ENCODE data around the gene PDSS2. TPM values are rescaled to one million over a fixed set of nuclear protein-coding genes. Genes with fewer than 3 reads are reported as not detected.
"Not testable (repeated sequence)": the region's sequence is repeated elsewhere in the genome, so short reads cannot be mapped to it uniquely, and the experiment has no call there.

PDSS2 gene
- polyA plus RNA-seq, 1 of the 3 experiments (the other 2 are of a cell fraction): 5.6 TPM

- WGBS (ENCODE audit: low lambda C conversion rate): no CpG with 5 or more reads among the region's 26 CpGs
- H3K4me3 ChIP-seq (ENCODE audit: low read depth in 2 of 2, low read length in 1 of 2); H3K9me2 ChIP-seq; H3F3A ChIP-seq (replicated peaks; ENCODE audit: insufficient read depth); H3K36me3 ChIP-seq (replicated peaks in 1 of 2; ENCODE audit: control insufficient read depth in 1 of 2, insufficient read depth in 2 of 2, low read length in 1 of 2); H3K79me2 ChIP-seq (ENCODE audit: insufficient read depth); CTCF ChIA-PET; H3K9me3 ChIP-seq; H3K9ac ChIP-seq; H3K27ac ChIP-seq (ENCODE audit: low read depth in 2 of 2, low read length in 1 of 2); DNase-seq; POLR2A ChIA-PET; H3K4me2 ChIP-seq; H2AFZ ChIP-seq (ENCODE audit: low read depth); H3K27me3 ChIP-seq (ENCODE audit: insufficient read depth); H4K20me1 ChIP-seq (ENCODE audit: insufficient read depth); H3K4me1 ChIP-seq (ENCODE audit: control insufficient read depth in 1 of 2, insufficient read depth in 2 of 2, low read depth in 1 of 2, low read length in 1 of 2): not testable (repeated sequence)
Measured at GRCh38 chr6:107364173-107364572, 95.2 kb downstream of the PDSS2 start.

- 89% methylated on average over 3 of the region's 5 CpGs for WGBS (ENCODE audit: low lambda C conversion rate)
- no peaks in the 10 kb centered on the region for H3K27me3 ChIP-seq (ENCODE audit: insufficient read depth)
- H2AFZ ChIP-seq (ENCODE audit: low read depth): no peak overlapping the region
- no peaks in the 10 kb centered on the region; the same call in 1 of the 2 replicates for H3K79me2 ChIP-seq (ENCODE audit: insufficient read depth)
- H3K9ac ChIP-seq: no peak overlapping the region
- H3F3A ChIP-seq (replicated peaks; ENCODE audit: insufficient read depth): no peaks in the 10 kb centered on the region
- H3K27ac ChIP-seq (ENCODE audit: low read depth in 2 of 2, low read length in 1 of 2): no peak overlapping the region
- no peaks in the 10 kb centered on the region for H3K36me3 ChIP-seq (replicated peaks in 1 of 2; ENCODE audit: control insufficient read depth in 1 of 2, insufficient read depth in 2 of 2, low read length in 1 of 2)
- TF ChIP-seq MAX (IDR thresholded peaks at IDR 0.05; ENCODE audit: low read depth) (no peak), CHD2 (IDR thresholded peaks at IDR 0.05; ENCODE audit: low read length, partially characterized antibody) (no peak), FOXM1 (IDR thresholded peaks at IDR 0.05; ENCODE audit: low read depth) (no peak), TCF12 (IDR thresholded peaks at IDR 0.05) (no peak), PBX3 (IDR thresholded peaks at IDR 0.05) (no peak)
- H3K9me2 ChIP-seq: no peaks in the 10 kb centered on the region
- CTCF ChIA-PET: interaction anchor here (0.6 to 1.7 kb wide), 2 partner anchors 12 to 33 kb away, joined by 3 to 4 read pairs; no protein-coding TSS in a partner anchor
- H3K4me3 ChIP-seq (ENCODE audit: low read depth in 2 of 2, low read length in 1 of 2): no peak overlapping the region
- DNase-seq: no peak
- no peaks in the 10 kb centered on the region; a peak in 1 of 4 replicates for H3K4me1 ChIP-seq (ENCODE audit: control insufficient read depth in 1 of 2, insufficient read depth in 2 of 2, low read depth in 1 of 2, low read length in 1 of 2)
- no peak overlapping the region for H3K4me2 ChIP-seq
- H3K9me3 ChIP-seq: peaks cover 4% of the 10 kb centered on the region; the same call in 1 of the 2 replicates
- POLR2A ChIA-PET: no interaction called here
- H4K20me1 ChIP-seq (ENCODE audit: insufficient read depth): no peaks in the 10 kb centered on the region
Measured at GRCh38 chr6:107361753-107362604, 97.4 kb downstream of the PDSS2 start.

- DNase-seq: no peak
- no peaks in the 10 kb centered on the region for H3K9me2 ChIP-seq
- H3K27ac ChIP-seq (ENCODE audit: low read depth in 2 of 2, low read length in 1 of 2): no peak overlapping the region
- ChIA-PET POLR2A (no interaction called here), CTCF (interaction anchor here (0.9 kb wide), 1 partner anchor 179 kb away, joined by 3 read pairs; no protein-coding TSS in a partner anchor)
- TF ChIP-seq IRF3 (IDR thresholded peaks at IDR 0.05; ENCODE audit: low read depth, low read length) (no peak), RAD21 (IDR thresholded peaks at IDR 0.05; ENCODE audit: low read length) (no peak), JUND (IDR thresholded peaks at IDR 0.05) (no peak), RCOR1 (IDR thresholded peaks at IDR 0.05; ENCODE audit: low read length) (no peak), FOSL2 (IDR thresholded peaks at IDR 0.05; ENCODE audit: borderline replicate concordance, low read depth) (no peak), REST (IDR thresholded peaks at IDR 0.05; ENCODE audit: low read depth, low read length) (no peak), GABPA (IDR thresholded peaks at IDR 0.05; ENCODE audit: low read depth) (no peak), PBX3 (IDR thresholded peaks at IDR 0.05) (no peak)
- H3K4me2 ChIP-seq: no peak overlapping the region
- H3K4me3 ChIP-seq (ENCODE audit: low read depth in 2 of 2, low read length in 1 of 2): no peak overlapping the region
- no peaks in the 10 kb centered on the region for H4K20me1 ChIP-seq (ENCODE audit: insufficient read depth)
- no peaks in the 10 kb centered on the region; the same call in 1 of the 2 replicates for H3K79me2 ChIP-seq (ENCODE audit: insufficient read depth)
- no peaks in the 10 kb centered on the region for H3K36me3 ChIP-seq (replicated peaks in 1 of 2; ENCODE audit: control insufficient read depth in 1 of 2, insufficient read depth in 2 of 2, low read length in 1 of 2)
- no peak overlapping the region for H2AFZ ChIP-seq (ENCODE audit: low read depth)
- no peaks in the 10 kb centered on the region for H3K27me3 ChIP-seq (ENCODE audit: insufficient read depth)
- H3K9ac ChIP-seq: no peak overlapping the region
- no peaks in the 10 kb centered on the region for H3F3A ChIP-seq (replicated peaks; ENCODE audit: insufficient read depth)
- peaks cover 4% of the 10 kb centered on the region; the same call in 1 of the 2 replicates for H3K9me3 ChIP-seq
- no peaks in the 10 kb centered on the region; a peak in 1 of 4 replicates for H3K4me1 ChIP-seq (ENCODE audit: control insufficient read depth in 1 of 2, insufficient read depth in 2 of 2, low read depth in 1 of 2, low read length in 1 of 2)
- 68% methylated on average over 2 of the region's 2 CpGs for WGBS (ENCODE audit: low lambda C conversion rate)
Measured at GRCh38 chr6:107360476-107360875, 98.9 kb downstream of the PDSS2 start.
